Measurements from ENCODE around the gene HOXD12. TPM values are rescaled to one million over a fixed set of nuclear protein-coding genes. Genes with fewer than 3 reads are reported as not detected.

Gene HOXD12
- total RNA-seq, 2 donors from 2014 or later, result not detected

- intact Hi-C loops (cut with DNase I), result loop anchor here (5.0 kb wide), 2 partner anchors 402 to 837 kb away; no protein-coding TSS in a partner anchor
- Histone ChIP-seq H3K9ac (ENCODE audit: low read depth in 2 of 2, low read length in 2 of 2) (no peak overlapping the region), H3K4me1 (peaks cover 15% of the 10 kb centered on the region), H3K4me3 (no peak overlapping the region), H3K36me3 (no peaks in the 10 kb centered on the region), H3K9me3 (no peaks in the 10 kb centered on the region), H3K27ac (no peak overlapping the region), H3K27me3 (peaks cover 99% of the 10 kb centered on the region)
- TF ChIP-seq CTCF (IDR thresholded peaks at IDR 0.05), result no peak
- no peak for DNase-seq
Measured at GRCh38 chr2:176088937-176089842, 10.4 kb upstream of the HOXD12 start.

GRCh38 chr2:176089843-176090395 is 9.7 kb upstream of the HOXD12 start:
- intact Hi-C loops (cut with DNase I), result loop anchor here (2.0 to 5.0 kb wide), 3 partner anchors 403 to 838 kb away; no protein-coding TSS in a partner anchor
- Histone ChIP-seq H3K27ac (no peak overlapping the region), H3K36me3 (no peaks in the 10 kb centered on the region)

GRCh38 chr2:176090862-176091261 is 8.7 kb upstream of the HOXD12 start:
- Histone ChIP-seq H3K9ac (ENCODE audit: low read depth in 2 of 2, low read length in 2 of 2) (no peak overlapping the region), H3K36me3 (no peaks in the 10 kb centered on the region), H3K4me3 (no peak overlapping the region), H3K27ac (no peak overlapping the region), H3K9me3 (no peaks in the 10 kb centered on the region), H3K27me3 (peaks cover 99% of the 10 kb centered on the region), H3K4me1 (peaks cover 8% of the 10 kb centered on the region)
- intact Hi-C loops (cut with DNase I), result loop anchor here (2.0 kb wide), 1 partner anchor 724 kb away; no protein-coding TSS in a partner anchor
- DNase-seq, result no peak
- no peak for TF ChIP-seq CTCF (IDR thresholded peaks at IDR 0.05)

More at GRCh38 chr2:176089843-176090395, 9.7 kb upstream of the HOXD12 start:
- Histone ChIP-seq H3K4me1 (peaks cover 13% of the 10 kb centered on the region), H3K27me3 (peaks cover 99% of the 10 kb centered on the region), H3K4me3 (no peak overlapping the region), H3K9me3 (no peaks in the 10 kb centered on the region), H3K9ac (ENCODE audit: low read depth in 2 of 2, low read length in 2 of 2) (no peak overlapping the region)
- TF ChIP-seq CTCF (IDR thresholded peaks at IDR 0.05), result no peak
- no peak for DNase-seq

GRCh38 chr2:176091329-176092258 is 8.0 kb upstream of the HOXD12 start:
- peaks cover 8% of the 10 kb centered on the region for H3K4me1 ChIP-seq
- no peaks in the 10 kb centered on the region for H3K9me3 ChIP-seq
- no peak overlapping the region for H3K4me3 ChIP-seq
- no peak for TF ChIP-seq CTCF (IDR thresholded peaks at IDR 0.05)
- no peak overlapping the region for H3K27ac ChIP-seq
- no peak overlapping the region for H3K9ac ChIP-seq (ENCODE audit: low read depth in 2 of 2, low read length in 2 of 2)
- intact Hi-C loops (cut with DNase I), result loop anchor here (2.0 kb wide), 1 partner anchor 725 kb away; no protein-coding TSS in a partner anchor
- no peak for DNase-seq
- H3K27me3 ChIP-seq, result peaks cover 99% of the 10 kb centered on the region
- no peaks in the 10 kb centered on the region for H3K36me3 ChIP-seq
